ENCODE measurements around the gene NEAT1. TPM values are rescaled to one million over a fixed set of nuclear protein-coding genes. Genes with fewer than 3 reads are reported as not detected.

Gene NEAT1
- total and polyA plus RNA-seq, 9 of the 15 experiments (the other 6 are each of a cell fraction or from before 2014, with no cell fraction given) = 20.1 to 389 (median 62.8) TPM

- TF ChIP-seq SETDB1 (IDR thresholded peaks at IDR 0.05; ENCODE audit: low read length) = no peak
- TF ChIP-seq SFPQ (IDR thresholded peaks at IDR 0.05; ENCODE audit: low read depth, low read length) = no peak
- peak; percentile 54; the same call in 1 of the 2 replicates for TF ChIP-seq ESRRA (IDR thresholded peaks at IDR 0.05; ENCODE audit: borderline replicate concordance, low read depth)
- peak; percentile 96 for TF ChIP-seq REST (IDR thresholded peaks at IDR 0.05; ENCODE audit: borderline replicate concordance)
- TF ChIP-seq REST (CRISPR knock-in tag; IDR thresholded peaks at IDR 0.05; ENCODE audit: low read depth) = no peak; the same call in 1 of the 2 replicates
- 0 out of 4 replicates have a peak, but pooled peaks have one; percentile 23 to 36 for TF ChIP-seq MLLT1 (IDR thresholded peaks at IDR 0.05)
- TF ChIP-seq ZNF134 (CRISPR knock-in tag; conservative IDR thresholded peaks at IDR 0.05) = 0 out of 2 replicates have a peak, but pooled peaks have one; percentile 31
- TF ChIP-seq ZNF551 (CRISPR knock-in tag; IDR thresholded peaks at IDR 0.05) = no peak
- TF ChIP-seq ZBTB26 (CRISPR knock-in tag; IDR thresholded peaks at IDR 0.05) = peak; percentile 45; the same call in 1 of the 2 replicates
- no peak for TF ChIP-seq RNF219 (CRISPR knock-in tag; IDR thresholded peaks at IDR 0.05)
- TF ChIP-seq PREB (CRISPR knock-in tag; IDR thresholded peaks at IDR 0.05) = no peak
Observed at GRCh38 chr11:65416341-65416824, 6.2 kb upstream of the NEAT1 start (continued).

Data from K562 (cell line).